H1 (cell line): ENCODE measurements around the gene IVNS1ABP.

Source experiments
- GABPA ChIP-seq: IDR thresholded peaks from 2 replicates; pipeline ENCODE4 v1.6.1; 2011; ENCODE audit warnings: mild to moderate bottlenecking, low read length, moderate library complexity, borderline replicate concordance; ENCODE audit not compliant: insufficient read depth
- TF ChIP-seq, protein P1 (sequence below), 3 experiments: IDR thresholded peaks; 1 replicate in 2 of 3; 2 replicates in 1 of 3; pipeline versions ENCODE4 v1.5.1 to v1.6.1; 2011; ENCODE audit warnings: low read length in 3 of 3, mild to moderate bottlenecking in 3 of 3, inconsistent platforms in 2 of 3, low read depth in 1 of 3, moderate library complexity in 1 of 3; ENCODE audit not compliant: insufficient read depth in 1 of 3; ENCODE audit errors: control extremely low read depth in 1 of 3
- TF ChIP-seq, protein P2 (sequence below): IDR thresholded peaks from 2 replicates; pipeline ENCODE4 v1.6.1; 2012; ENCODE audit warnings: inconsistent platforms

DNA sequence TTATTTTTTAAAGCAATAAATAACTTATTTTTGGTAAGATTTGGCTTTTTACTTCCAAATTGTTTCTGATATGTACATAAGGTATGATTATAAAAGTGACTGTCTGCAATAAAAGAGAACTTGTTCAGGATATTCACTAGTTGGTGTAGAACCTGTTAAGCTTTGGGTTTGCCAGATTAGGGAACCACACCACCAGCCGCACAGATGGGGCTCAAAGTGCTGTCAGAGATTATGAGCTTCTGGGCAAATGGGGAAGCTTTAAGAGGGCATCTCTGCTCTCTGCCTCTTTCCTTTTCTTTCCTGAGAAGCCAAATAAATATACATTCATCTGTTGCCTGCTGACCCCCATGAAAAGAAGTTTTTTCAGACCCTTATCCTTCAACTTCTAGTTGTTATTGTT lies 25.4 kb downstream of the IVNS1ABP start:
- TF ChIP-seq GABPA, result no peak
- TF ChIP-seq, protein P1, sequence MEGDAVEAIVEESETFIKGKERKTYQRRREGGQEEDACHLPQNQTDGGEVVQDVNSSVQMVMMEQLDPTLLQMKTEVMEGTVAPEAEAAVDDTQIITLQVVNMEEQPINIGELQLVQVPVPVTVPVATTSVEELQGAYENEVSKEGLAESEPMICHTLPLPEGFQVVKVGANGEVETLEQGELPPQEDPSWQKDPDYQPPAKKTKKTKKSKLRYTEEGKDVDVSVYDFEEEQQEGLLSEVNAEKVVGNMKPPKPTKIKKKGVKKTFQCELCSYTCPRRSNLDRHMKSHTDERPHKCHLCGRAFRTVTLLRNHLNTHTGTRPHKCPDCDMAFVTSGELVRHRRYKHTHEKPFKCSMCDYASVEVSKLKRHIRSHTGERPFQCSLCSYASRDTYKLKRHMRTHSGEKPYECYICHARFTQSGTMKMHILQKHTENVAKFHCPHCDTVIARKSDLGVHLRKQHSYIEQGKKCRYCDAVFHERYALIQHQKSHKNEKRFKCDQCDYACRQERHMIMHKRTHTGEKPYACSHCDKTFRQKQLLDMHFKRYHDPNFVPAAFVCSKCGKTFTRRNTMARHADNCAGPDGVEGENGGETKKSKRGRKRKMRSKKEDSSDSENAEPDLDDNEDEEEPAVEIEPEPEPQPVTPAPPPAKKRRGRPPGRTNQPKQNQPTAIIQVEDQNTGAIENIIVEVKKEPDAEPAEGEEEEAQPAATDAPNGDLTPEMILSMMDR (IDR thresholded peaks at IDR 0.05; ENCODE audit: control extremely low read depth in 1 of 3, insufficient read depth in 1 of 3, low read depth in 1 of 3, low read length in 3 of 3), result no peak
- TF ChIP-seq, protein P2, sequence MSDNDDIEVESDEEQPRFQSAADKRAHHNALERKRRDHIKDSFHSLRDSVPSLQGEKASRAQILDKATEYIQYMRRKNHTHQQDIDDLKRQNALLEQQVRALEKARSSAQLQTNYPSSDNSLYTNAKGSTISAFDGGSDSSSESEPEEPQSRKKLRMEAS, result no peak
